HepG2 (cell line): ENCODE measurements around the gene TRPC4AP. TPM values are rescaled to one million over a fixed set of nuclear protein-coding genes. Genes with fewer than 3 reads are reported as not detected.

Experiments used
- ASH2L ChIP-seq: fragments of 300-600, 200-600 bp; sonication (generic); IDR thresholded peaks from 2 replicates; pipeline ENCODE4 v1.7.0; 2017; ENCODE audit warnings: low read depth, mild to moderate bottlenecking, moderate library complexity, mixed read lengths, low read length; ENCODE audit not compliant: insufficient read length
- ATF7 ChIP-seq, 2 experiments: fragments of 450-650 bp in 1 of 2; sonication (generic) in 1 of 2; formaldehyde crosslinking in 1 of 2; IDR thresholded peaks; 2 replicates each; pipeline versions ENCODE4 v1.4.0 to v1.6.1; 2016 to 2020; ENCODE audit warnings: antibody characterized with exemption in 1 of 2, mild to moderate bottlenecking in 1 of 2, missing genetic modification reagents in 1 of 2
- ATF7-NPFF ChIP-seq: sonication (generic); formaldehyde crosslinking; IDR thresholded peaks from 2 replicates; pipeline ENCODE4 v1.8.1; 2023; ENCODE audit warnings: mild to moderate bottlenecking, low read depth, missing genetic modification reagents, moderate library complexity
- BHLHE40 ChIP-seq: IDR thresholded peaks from 2 replicates; pipeline ENCODE4 v1.6.1; 2011; ENCODE audit warnings: low read length, improper control_type of control experiment
- BORCS8-MEF2B ChIP-seq: sonication (generic); formaldehyde crosslinking; IDR thresholded peaks from 2 replicates; pipeline ENCODE4 v1.8.0; 2022; ENCODE audit warnings: mild to moderate bottlenecking, missing genetic modification reagents
- GTF3A ChIP-seq: sonication (generic); formaldehyde crosslinking; conservative IDR thresholded peaks from 2 replicates; pipeline ENCODE4 v1.4.0; 2020; ENCODE audit warnings: mild to moderate bottlenecking, missing genetic modification reagents
- JUND ChIP-seq: sonication (generic); formaldehyde crosslinking; IDR thresholded peaks from 2 replicates; pipeline ENCODE4 v1.8.0; 2022; ENCODE audit warnings: mild to moderate bottlenecking, missing genetic modification reagents
- KDM5B ChIP-seq: sonication (generic); formaldehyde crosslinking; IDR thresholded peaks from 2 replicates; pipeline ENCODE4 v1.4.0; 2020; ENCODE audit warnings: missing genetic modification reagents, mild to moderate bottlenecking, borderline replicate concordance
- LCORL ChIP-seq, 2 experiments: fragments of 450-650 bp in 1 of 2; sonication (generic) in 1 of 2; formaldehyde crosslinking in 1 of 2; IDR thresholded peaks; 2 replicates each; pipeline versions ENCODE4 v1.5.0 to v1.6.1; 2017 to 2020; ENCODE audit warnings: antibody characterized with exemption in 1 of 2, missing genetic modification reagents in 1 of 2
- MED13 ChIP-seq: sonication (generic); formaldehyde crosslinking; IDR thresholded peaks from 2 replicates; pipeline ENCODE4 v1.5.0; 2020; ENCODE audit warnings: missing genetic modification reagents
- SOX13 ChIP-seq, 3 experiments: fragments of 450-650 bp in 1 of 3; sonication (generic) in 1 of 3; formaldehyde crosslinking in 1 of 3; IDR thresholded peaks in 2 of 3; conservative IDR thresholded peaks in 1 of 3; 2 replicates each; pipeline versions ENCODE4 v1.5.0 to v1.6.1; 2016 to 2020; ENCODE audit warnings: antibody characterized with exemption in 1 of 3, mild to moderate bottlenecking in 1 of 3, missing compliant biosample characterization in 1 of 3, missing genetic modification reagents in 1 of 3, moderate library complexity in 1 of 3
- TCF12 ChIP-seq, 2 experiments: fragments of 450-650 bp in 1 of 2; sonication (generic) in 1 of 2; formaldehyde crosslinking in 1 of 2; IDR thresholded peaks; 2 replicates each; pipeline versions ENCODE4 v1.6.1 to v1.8.0; 2017 to 2022; ENCODE audit warnings: antibody characterized with exemption in 1 of 2, mild to moderate bottlenecking in 1 of 2, missing genetic modification reagents in 1 of 2, moderate library complexity in 1 of 2
- TCF7L2 ChIP-seq: IDR thresholded peaks from 2 replicates; pipeline ENCODE4 v1.6.1; 2011; ENCODE audit warnings: mild to moderate bottlenecking, low read depth, low read length, moderate library complexity
- ZNF260 ChIP-seq: sonication (generic); formaldehyde crosslinking; IDR thresholded peaks from 2 replicates; pipeline ENCODE4 v1.4.0; 2020; ENCODE audit warnings: missing genetic modification reagents, low read depth, mild to moderate bottlenecking, borderline replicate concordance
- ZNF367 ChIP-seq: sonication (generic); formaldehyde crosslinking; IDR thresholded peaks from 2 replicates; pipeline ENCODE4 v1.4.0; 2020; ENCODE audit warnings: missing genetic modification reagents, borderline replicate concordance
- ZNF446 ChIP-seq: sonication (generic); formaldehyde crosslinking; IDR thresholded peaks from 2 replicates; pipeline ENCODE4 v1.5.0; 2020; ENCODE audit warnings: mild to moderate bottlenecking, missing genetic modification reagents
- ZNF768 ChIP-seq: sonication (generic); formaldehyde crosslinking; IDR thresholded peaks from 2 replicates; pipeline ENCODE4 v1.4.0; 2020; ENCODE audit warnings: missing genetic modification reagents
- ZNF792 ChIP-seq: IDR thresholded peaks from 2 replicates; pipeline ENCODE4 v1.6.1; 2016
- ZNF879 ChIP-seq: sonication (generic); formaldehyde crosslinking; IDR thresholded peaks from 2 replicates; pipeline ENCODE4 v1.8.1; 2023; ENCODE audit warnings: missing genetic modification reagents
- polyA plus RNA-seq, 8 experiments: library from polyadenylated mRNA; depleted of rRNA in 3 of 8; stranded (reverse) in 7 of 8; unstranded in 1 of 8; fragments of >200 nt; fragmentation: Illumina TruSeq in 4 of 8; extraction: Trizol in 4 of 8; gene quantifications; 2 replicates each; pipeline versions ENCODE4 v1.2.1 to v1.2.3, GENCODE V29; 2011 to 2016; ENCODE audit warnings: low read depth in 4 of 8, missing spikeins in 1 of 8, mixed read lengths in 1 of 8; ENCODE audit not compliant: insufficient read depth in 1 of 8
- total RNA-seq, 5 experiments: library from RNA; depleted of rRNA; stranded (reverse); fragments of >200 nt; fragmentation: Illumina TruSeq; extraction: Trizol; gene quantifications; 2 replicates each; pipeline ENCODE4 v1.2.3, GENCODE V29; 2016; ENCODE audit warnings: low read depth in 1 of 5
- TF ChIP-seq, protein P1 (sequence below): IDR thresholded peaks from 2 replicates; pipeline ENCODE4 v1.6.1; 2018; ENCODE audit warnings: missing genetic modification reagents
- TF ChIP-seq, protein P2 (sequence below): sonication (generic); formaldehyde crosslinking; IDR thresholded peaks from 2 replicates; pipeline ENCODE4 v1.5.1; 2020; ENCODE audit warnings: mild to moderate bottlenecking, missing genetic modification reagents, moderate library complexity
- TF ChIP-seq, protein P3 (sequence below): sonication (generic); formaldehyde crosslinking; conservative IDR thresholded peaks from 2 replicates; pipeline ENCODE4 v1.4.0; 2020; ENCODE audit warnings: missing genetic modification reagents
- TF ChIP-seq, protein P4 (sequence below): sonication (generic); formaldehyde crosslinking; conservative IDR thresholded peaks from 2 replicates; pipeline ENCODE4 v1.4.0; 2020; ENCODE audit warnings: missing genetic modification reagents

Gene TRPC4AP
- total and polyA plus RNA-seq, 2 of the 13 experiments (the other 11 are each of a cell fraction or from before 2014, with no cell fraction given): 136 to 137 TPM

DNA sequence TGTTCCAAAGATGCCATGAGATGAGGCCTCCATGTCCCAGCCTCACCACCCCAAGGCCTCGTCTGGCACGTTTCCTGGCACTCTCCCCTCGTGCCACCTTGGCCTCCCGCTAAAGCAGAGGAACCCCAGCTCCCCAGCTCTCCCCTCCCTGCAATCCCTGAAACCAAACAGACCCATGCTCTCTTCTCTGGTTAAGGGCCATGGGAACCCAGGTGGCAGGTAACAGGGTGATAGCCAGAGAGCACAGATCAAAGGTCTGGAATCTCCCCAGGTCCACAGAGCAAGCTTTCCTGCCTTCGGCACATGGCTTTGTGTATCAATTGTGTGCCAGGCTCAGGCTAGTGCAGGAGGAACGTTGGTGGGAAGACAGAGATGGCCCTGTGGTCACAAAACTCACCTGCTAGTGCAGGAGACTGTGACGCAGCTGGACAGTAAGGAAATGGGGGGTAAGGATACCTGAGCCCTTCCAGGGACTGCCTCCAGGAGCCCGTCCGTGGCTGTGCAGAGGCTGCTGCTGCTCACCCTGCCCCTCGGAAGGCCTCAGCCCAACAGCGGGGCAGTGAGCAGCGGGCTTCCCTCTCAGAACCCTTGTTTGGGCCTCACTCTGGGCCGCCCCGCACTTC lies 98.0 kb downstream of the TRPC4AP start (continued):
- no peak for TF ChIP-seq SOX13 (IDR thresholded peaks at IDR 0.05)
- 0 out of 4 replicates have a peak, but pooled peaks of 1 of the 2 experiments have one; percentile 5 for TF ChIP-seq SOX13 (CRISPR knock-in tag; conservative IDR thresholded peaks at IDR 0.05 in 1 of 2, IDR thresholded peaks at IDR 0.05 in 1 of 2)
- TF ChIP-seq GTF3A (CRISPR knock-in tag): no peak
- TF ChIP-seq, protein P1, sequence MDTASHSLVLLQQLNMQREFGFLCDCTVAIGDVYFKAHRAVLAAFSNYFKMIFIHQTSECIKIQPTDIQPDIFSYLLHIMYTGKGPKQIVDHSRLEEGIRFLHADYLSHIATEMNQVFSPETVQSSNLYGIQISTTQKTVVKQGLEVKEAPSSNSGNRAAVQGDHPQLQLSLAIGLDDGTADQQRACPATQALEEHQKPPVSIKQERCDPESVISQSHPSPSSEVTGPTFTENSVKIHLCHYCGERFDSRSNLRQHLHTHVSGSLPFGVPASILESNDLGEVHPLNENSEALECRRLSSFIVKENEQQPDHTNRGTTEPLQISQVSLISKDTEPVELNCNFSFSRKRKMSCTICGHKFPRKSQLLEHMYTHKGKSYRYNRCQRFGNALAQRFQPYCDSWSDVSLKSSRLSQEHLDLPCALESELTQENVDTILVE (CRISPR knock-in tag): no peak
- no peak for TF ChIP-seq ASH2L
- TF ChIP-seq ZNF879 (CRISPR knock-in tag): no peak
- TF ChIP-seq MED13 (CRISPR knock-in tag): no peak
- no peak for TF ChIP-seq ATF7 (IDR thresholded peaks at IDR 0.05)
- no peak for TF ChIP-seq ATF7 (CRISPR knock-in tag; IDR thresholded peaks at IDR 0.05)
- TF ChIP-seq ATF7-NPFF (CRISPR knock-in tag): peak; percentile 70; the same call in 1 of the 2 replicates
- TF ChIP-seq BORCS8-MEF2B (CRISPR knock-in tag): peak; percentile 62; the same call in 1 of the 2 replicates
- no peak for TF ChIP-seq ZNF446 (CRISPR knock-in tag)
- TF ChIP-seq, protein P2, sequence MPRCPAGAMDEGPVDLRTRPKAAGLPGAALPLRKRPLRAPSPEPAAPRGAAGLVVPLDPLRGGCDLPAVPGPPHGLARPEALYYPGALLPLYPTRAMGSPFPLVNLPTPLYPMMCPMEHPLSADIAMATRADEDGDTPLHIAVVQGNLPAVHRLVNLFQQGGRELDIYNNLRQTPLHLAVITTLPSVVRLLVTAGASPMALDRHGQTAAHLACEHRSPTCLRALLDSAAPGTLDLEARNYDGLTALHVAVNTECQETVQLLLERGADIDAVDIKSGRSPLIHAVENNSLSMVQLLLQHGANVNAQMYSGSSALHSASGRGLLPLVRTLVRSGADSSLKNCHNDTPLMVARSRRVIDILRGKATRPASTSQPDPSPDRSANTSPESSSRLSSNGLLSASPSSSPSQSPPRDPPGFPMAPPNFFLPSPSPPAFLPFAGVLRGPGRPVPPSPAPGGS (CRISPR knock-in tag): no peak
- no peak for TF ChIP-seq JUND (CRISPR knock-in tag)
- TF ChIP-seq BHLHE40: no peak
- TF ChIP-seq TCF7L2: no peak
- TF ChIP-seq ZNF367 (CRISPR knock-in tag): no peak; the same call in 1 of the 2 replicates
- peak; percentile 74; the same call in 1 of the 2 replicates for TF ChIP-seq KDM5B
- TF ChIP-seq, protein P3, sequence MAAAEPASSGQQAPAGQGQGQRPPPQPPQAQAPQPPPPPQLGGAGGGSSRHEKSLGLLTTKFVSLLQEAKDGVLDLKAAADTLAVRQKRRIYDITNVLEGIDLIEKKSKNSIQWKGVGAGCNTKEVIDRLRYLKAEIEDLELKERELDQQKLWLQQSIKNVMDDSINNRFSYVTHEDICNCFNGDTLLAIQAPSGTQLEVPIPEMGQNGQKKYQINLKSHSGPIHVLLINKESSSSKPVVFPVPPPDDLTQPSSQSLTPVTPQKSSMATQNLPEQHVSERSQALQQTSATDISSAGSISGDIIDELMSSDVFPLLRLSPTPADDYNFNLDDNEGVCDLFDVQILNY (CRISPR knock-in tag): no peak
- TF ChIP-seq, protein P4, sequence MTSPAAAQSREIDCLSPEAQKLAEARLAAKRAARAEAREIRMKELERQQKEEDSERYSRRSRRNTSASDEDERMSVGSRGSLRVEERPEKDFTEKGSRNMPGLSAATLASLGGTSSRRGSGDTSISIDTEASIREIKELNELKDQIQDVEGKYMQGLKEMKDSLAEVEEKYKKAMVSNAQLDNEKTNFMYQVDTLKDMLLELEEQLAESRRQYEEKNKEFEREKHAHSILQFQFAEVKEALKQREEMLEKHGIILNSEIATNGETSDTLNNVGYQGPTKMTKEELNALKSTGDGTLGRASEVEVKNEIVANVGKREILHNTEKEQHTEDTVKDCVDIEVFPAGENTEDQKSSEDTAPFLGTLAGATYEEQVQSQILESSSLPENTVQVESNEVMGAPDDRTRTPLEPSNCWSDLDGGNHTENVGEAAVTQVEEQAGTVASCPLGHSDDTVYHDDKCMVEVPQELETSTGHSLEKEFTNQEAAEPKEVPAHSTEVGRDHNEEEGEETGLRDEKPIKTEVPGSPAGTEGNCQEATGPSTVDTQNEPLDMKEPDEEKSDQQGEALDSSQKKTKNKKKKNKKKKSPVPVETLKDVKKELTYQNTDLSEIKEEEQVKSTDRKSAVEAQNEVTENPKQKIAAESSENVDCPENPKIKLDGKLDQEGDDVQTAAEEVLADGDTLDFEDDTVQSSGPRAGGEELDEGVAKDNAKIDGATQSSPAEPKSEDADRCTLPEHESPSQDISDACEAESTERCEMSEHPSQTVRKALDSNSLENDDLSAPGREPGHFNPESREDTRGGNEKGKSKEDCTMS (CRISPR knock-in tag): no peak
- TF ChIP-seq TCF12 (IDR thresholded peaks at IDR 0.05): no peak
- TF ChIP-seq TCF12 (CRISPR knock-in tag; IDR thresholded peaks at IDR 0.05): no peak
- TF ChIP-seq ZNF768 (CRISPR knock-in tag): no peak
- TF ChIP-seq ZNF260 (CRISPR knock-in tag): no peak
- TF ChIP-seq ZNF792: no peak
- TF ChIP-seq LCORL (IDR thresholded peaks at IDR 0.05): no peak
- TF ChIP-seq LCORL (CRISPR knock-in tag; IDR thresholded peaks at IDR 0.05): peak; percentile 80
